KG1 (cell line): ENCODE measurements around the gene IFNA7.
"Not testable (repeated sequence)": the region's sequence is repeated elsewhere in the genome, so short reads cannot be mapped to it uniquely, and the experiment has no call there.

ENCODE experiments used
- DNase-seq: peaks from one replicate; lab custom pipeline; 2025; lab: John Stamatoyannopoulos, UW

The IFNA7 gene

GRCh38 chr9:21182810-21183736, 18.9 kb downstream of the IFNA7 start:
- DNase-seq, result peak; percentile 50

DNA sequence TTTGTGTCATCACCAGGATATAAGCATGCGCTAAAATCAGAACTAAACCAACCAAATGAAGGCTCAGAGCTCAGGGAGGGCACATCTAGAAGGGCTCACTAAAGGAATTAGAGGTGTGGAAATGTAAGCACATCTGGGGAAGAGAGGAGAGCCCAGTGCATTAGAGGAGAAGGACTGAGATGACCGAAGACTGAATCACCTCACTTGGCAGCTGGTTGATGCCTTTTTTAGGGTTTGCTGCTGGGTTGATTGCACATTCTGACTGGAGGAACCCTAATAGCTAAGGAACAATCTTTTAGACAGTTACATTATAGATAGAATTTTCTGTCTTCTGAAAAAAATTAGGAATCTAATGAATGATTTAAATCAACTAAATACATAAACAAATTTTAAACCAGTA, 27.3 kb downstream of the IFNA7 start:
- no peak for DNase-seq

GRCh38 chr9:21172156-21172555, 29.8 kb downstream of the IFNA7 start:
- no peak for DNase-seq

DNA sequence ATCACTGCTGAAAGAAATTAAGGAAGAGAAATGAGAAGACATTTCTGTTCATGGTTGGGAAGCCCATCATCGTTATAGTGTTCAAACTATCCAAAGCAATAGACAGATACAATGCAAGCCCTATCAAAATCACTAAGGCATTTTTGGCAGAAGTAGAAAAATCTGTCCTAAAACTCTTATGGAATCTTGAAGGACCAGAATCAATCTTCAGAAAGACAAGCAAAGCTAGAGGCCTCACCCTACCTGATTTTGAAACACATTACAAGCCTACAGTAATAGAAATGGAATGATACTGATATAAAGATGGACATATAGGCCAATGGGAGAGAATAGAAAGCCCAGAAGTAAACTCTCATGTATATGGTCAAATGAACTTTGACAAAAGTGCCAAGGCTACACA, 30.7 kb downstream of the IFNA7 start:
- no peak for DNase-seq

GRCh38 chr9:21166560-21166959, 35.4 kb downstream of the IFNA7 start, which contains the start of gene IFNA21:
IFNA21 (minus strand) TSS chr9:21166660; CDS start chr9:21166612, 48 bp downstream.
- not testable (repeated sequence) for DNase-seq

DNA sequence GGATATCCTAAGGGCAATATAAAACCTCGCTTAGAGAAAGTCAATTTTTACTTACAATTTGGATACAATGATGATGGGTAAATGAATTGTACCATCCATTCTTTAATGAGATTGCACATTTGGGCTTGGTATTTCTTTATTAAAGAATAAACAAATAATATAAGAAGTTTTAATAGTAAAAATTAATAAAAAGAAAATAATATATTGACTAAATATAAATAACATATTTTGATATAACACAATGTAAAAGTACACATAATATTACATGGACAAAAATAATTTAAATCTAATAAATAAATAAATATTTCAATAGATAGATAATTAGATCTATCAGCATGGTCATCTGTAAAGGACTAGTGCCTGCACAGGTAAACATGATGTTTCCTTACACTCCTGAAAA, 36.5 kb downstream of the IFNA7 start:
- no peak for DNase-seq

DNA sequence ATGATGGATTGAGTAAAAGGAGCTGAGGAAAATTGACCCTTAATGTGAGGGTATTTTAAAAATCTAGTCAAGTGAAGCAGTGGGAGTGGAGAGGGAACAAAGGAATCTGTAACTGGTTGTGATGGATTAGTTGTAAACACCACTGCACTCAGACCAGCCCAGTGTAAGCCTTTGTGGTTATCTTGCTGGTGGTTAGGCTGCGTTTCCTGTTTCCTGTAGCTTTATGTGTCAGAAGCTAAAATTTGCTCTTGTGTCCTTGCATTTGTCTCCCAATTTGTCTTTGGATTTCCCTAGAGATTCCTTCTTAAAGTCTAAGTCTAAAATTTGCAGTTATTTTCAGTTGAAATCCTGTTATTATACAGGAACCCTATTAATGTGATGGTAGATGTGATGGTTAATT, 41.8 kb downstream of the IFNA7 start:
- no peak for DNase-seq

DNA sequence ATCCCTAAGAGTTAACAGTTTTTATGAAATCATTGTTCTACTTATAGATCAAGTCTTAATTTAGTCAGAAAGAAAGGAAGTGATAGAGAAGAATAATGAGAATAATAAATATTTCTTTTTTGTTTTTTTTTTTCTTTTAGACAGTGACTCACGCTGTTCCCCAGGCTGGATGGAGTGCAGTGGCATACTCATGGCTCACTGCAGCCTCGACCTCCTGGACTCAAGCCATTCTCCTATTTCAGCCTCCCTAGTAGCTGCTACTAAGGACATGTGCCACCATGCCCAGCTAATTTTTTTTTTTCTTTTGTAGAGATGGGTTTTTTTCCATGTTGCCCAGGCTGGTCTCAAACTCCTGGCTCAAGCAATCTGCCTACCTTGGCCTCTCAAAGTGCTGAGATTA, 46.5 kb downstream of the IFNA7 start:
- no peak for DNase-seq

- DNase-seq, result peak; percentile 46
Measured at GRCh38 chr9:21154018-21154608, 47.9 kb downstream of the IFNA7 start.

GRCh38 chr9:21153336-21154017, 48.5 kb downstream of the IFNA7 start:
- peak; percentile 46 for DNase-seq
